Type B pancreatic cell (in vitro differentiated cells): ENCODE results near the gene MYO1E. TPM values are rescaled to one million over a fixed set of nuclear protein-coding genes. Genes with fewer than 3 reads are reported as not detected.

Source experiments
- DNase-seq: peaks from one replicate; pipeline ENCODE4 v3.0.0; 2021; ENCODE audit warnings: mixed read lengths; ENCODE audit not compliant: unreplicated experiment; ENCODE audit errors: extremely low spot score
- H3K27ac Mint-ChIP-seq: 2 replicates; pipeline ENCODE4 v1.8.0; 2021; ENCODE audit warnings: mild to moderate bottlenecking, mixed read lengths
- H3K27me3 Mint-ChIP-seq: 2 replicates; pipeline ENCODE4 v1.8.0; 2021; ENCODE audit warnings: mixed read lengths
- H3K36me3 Mint-ChIP-seq: 2 replicates; pipeline ENCODE4 v1.8.0; 2021; ENCODE audit warnings: mixed read lengths
- H3K4me1 Mint-ChIP-seq: one replicate; pipeline ENCODE4 v1.8.0; 2021; ENCODE audit warnings: mixed read lengths; ENCODE audit not compliant: unreplicated experiment
- H3K4me3 Mint-ChIP-seq: 2 replicates; pipeline ENCODE4 v1.8.0; 2021; ENCODE audit warnings: mild to moderate bottlenecking, mixed read lengths
- H3K9me3 Mint-ChIP-seq: 2 replicates; pipeline ENCODE4 v1.8.0; 2021; ENCODE audit warnings: mixed read lengths
- CTCF ChIP-seq: fragments of 200-600 bp; sonication (generic); conservative IDR thresholded peaks from 2 replicates; pipeline ENCODE4 v1.5.0; 2021; ENCODE audit warnings: antibody characterized with exemption, mild to moderate bottlenecking
- total RNA-seq: library from RNA; stranded (reverse); gene quantifications from 2 replicates; pipeline ENCODE4 v1.2.1, GENCODE V29; 2021; ENCODE audit warnings: low replicate concordance

Gene MYO1E
- total RNA-seq, 1 donor from 2014 or later, result 55.6 TPM

DNA sequence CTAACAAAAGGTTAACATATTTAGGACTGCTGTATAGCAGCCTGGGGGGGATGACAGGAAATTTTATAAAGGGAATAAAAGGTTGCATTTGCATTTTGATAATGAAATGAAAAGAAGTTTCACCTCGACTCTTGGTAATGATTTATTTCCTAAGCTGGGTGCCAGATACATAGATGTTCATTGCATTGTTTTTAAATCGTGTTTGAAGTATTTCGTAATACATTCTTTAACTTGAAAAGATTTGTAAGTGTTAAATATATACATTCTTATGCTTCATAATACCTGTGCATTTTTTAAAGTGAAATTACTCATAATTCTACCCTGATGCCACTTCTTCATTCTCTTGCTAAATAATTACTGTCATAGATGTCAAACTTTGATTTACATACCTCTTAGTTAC lies 143.2 kb downstream of the MYO1E start:
- Mint-ChIP-seq H3K4me3 (no peak overlapping the region), H3K27ac (no peak overlapping the region), H3K4me1 (peaks cover 9% of the 10 kb centered on the region), H3K9me3 (no peaks in the 10 kb centered on the region), H3K36me3 (peaks cover 19% of the 10 kb centered on the region), H3K27me3 (no peaks in the 10 kb centered on the region)
- no peak for DNase-seq
- TF ChIP-seq CTCF, result no peak

DNA sequence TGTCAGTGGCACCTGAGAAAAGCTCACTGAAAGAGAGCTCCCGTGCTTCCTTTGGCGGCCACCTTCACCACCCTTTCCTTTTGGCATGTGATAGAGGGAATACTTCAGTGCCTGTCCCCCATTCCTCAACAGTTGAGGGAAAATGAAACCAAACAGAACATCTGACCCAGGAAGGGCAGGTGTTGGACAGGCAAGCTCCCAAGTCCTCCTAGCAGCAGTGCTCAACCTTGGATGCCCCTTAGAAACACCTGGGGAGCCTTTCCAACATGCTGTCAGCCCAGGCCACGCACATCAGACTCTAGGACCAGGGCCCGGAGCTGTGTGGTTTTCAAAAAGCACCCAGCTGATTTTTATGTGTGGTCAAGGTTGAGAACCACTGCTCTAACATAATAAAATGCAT lies 143.7 kb downstream of the MYO1E start:
- peaks cover 9% of the 10 kb centered on the region for H3K4me1 Mint-ChIP-seq
- TF ChIP-seq CTCF, result no peak
- no peak overlapping the region for H3K4me3 Mint-ChIP-seq
- H3K27me3 Mint-ChIP-seq, result no peaks in the 10 kb centered on the region
- peaks cover 20% of the 10 kb centered on the region for H3K36me3 Mint-ChIP-seq
- no peak for DNase-seq
- H3K27ac Mint-ChIP-seq, result no peak overlapping the region
- H3K9me3 Mint-ChIP-seq, result no peaks in the 10 kb centered on the region

GRCh38 chr15:59227021-59227420 lies 145.7 kb downstream of the MYO1E start:
- Mint-ChIP-seq H3K9me3 (no peaks in the 10 kb centered on the region), H3K27ac (no peak overlapping the region), H3K36me3 (peaks cover 24% of the 10 kb centered on the region), H3K4me1 (peaks cover 5% of the 10 kb centered on the region), H3K4me3 (no peak overlapping the region), H3K27me3 (no peaks in the 10 kb centered on the region)
- no peak for DNase-seq
- no peak for TF ChIP-seq CTCF

- Mint-ChIP-seq H3K9me3 (no peaks in the 10 kb centered on the region), H3K27me3 (no peaks in the 10 kb centered on the region), H3K27ac (no peak overlapping the region), H3K36me3 (peaks cover 28% of the 10 kb centered on the region), H3K4me1 (peaks cover 4% of the 10 kb centered on the region), H3K4me3 (no peak overlapping the region)
- no peak for DNase-seq
- no peak for TF ChIP-seq CTCF
These were observed 148.2 kb downstream of the MYO1E start for GRCh38 chr15:59224474-59224873.

- Mint-ChIP-seq H3K4me3 (no peak overlapping the region), H3K36me3 (peaks cover 28% of the 10 kb centered on the region), H3K4me1 (peaks cover 4% of the 10 kb centered on the region), H3K9me3 (no peaks in the 10 kb centered on the region), H3K27me3 (no peaks in the 10 kb centered on the region), H3K27ac (no peak overlapping the region)
- no peak for DNase-seq
- TF ChIP-seq CTCF, result no peak
These were observed 148.9 kb downstream of the MYO1E start for GRCh38 chr15:59223736-59224135.
